Osteoblast (primary cell): ENCODE measurements around the gene NGFR. TPM values are rescaled to one million over a fixed set of nuclear protein-coding genes. Genes with fewer than 3 reads are reported as not detected.

Source experiments
- DNase-seq: peaks from one replicate; pipeline ENCODE4 v3.0.0; 2011; ENCODE audit warnings: low spot score, mixed read lengths; ENCODE audit not compliant: insufficient read length; ENCODE audit errors: missing footprints
- H2AFZ ChIP-seq: 2 replicates; pipeline ENCODE4 v1.6.0; 2011; ENCODE audit warnings: mild to moderate bottlenecking, low read length
- H3K27ac ChIP-seq: 2 replicates; pipeline ENCODE4 v1.5.1; 2011; ENCODE audit warnings: mild to moderate bottlenecking, low read depth, low read length, moderate library complexity
- H3K27me3 ChIP-seq: 2 replicates; pipeline ENCODE4 v1.6.0; 2012; ENCODE audit warnings: mild to moderate bottlenecking, control low read depth, inconsistent platforms, low read length, moderate library complexity; ENCODE audit not compliant: insufficient read depth
- H3K36me3 ChIP-seq: 2 replicates; pipeline ENCODE4 v1.5.1; 2011; ENCODE audit warnings: mild to moderate bottlenecking, low read length, control low read depth, moderate library complexity; ENCODE audit not compliant: insufficient read depth
- H3K4me1 ChIP-seq: 2 replicates; pipeline ENCODE4 v1.5.1; 2011; ENCODE audit warnings: mild to moderate bottlenecking, low read length, control low read depth, moderate library complexity; ENCODE audit not compliant: insufficient read depth
- H3K4me2 ChIP-seq: 2 replicates; pipeline ENCODE4 v1.6.0; 2011; ENCODE audit warnings: mild to moderate bottlenecking, low read length; ENCODE audit not compliant: insufficient read depth
- H3K4me3 ChIP-seq: fragments of 200-600 bp; sonication (generic); 3 replicates; pipeline ENCODE4 v1.5.1; 2012; ENCODE audit warnings: mild to moderate bottlenecking, low read length, inconsistent platforms; ENCODE audit not compliant: insufficient read depth
- H3K79me2 ChIP-seq: 2 replicates; pipeline ENCODE4 v1.6.0; 2012; ENCODE audit warnings: mild to moderate bottlenecking, low read length, control low read depth, inconsistent platforms; ENCODE audit not compliant: insufficient read depth
- H3K9me3 ChIP-seq: 2 replicates; pipeline ENCODE4 v1.5.1; 2011; ENCODE audit warnings: low read depth, low read length, control low read depth
- H4K20me1 ChIP-seq: 2 replicates; pipeline ENCODE4 v1.6.0; 2012; ENCODE audit warnings: mild to moderate bottlenecking, low read length, control low read depth; ENCODE audit not compliant: insufficient read depth
- total RNA-seq: library from RNA; depleted of rRNA; stranded (reverse); fragments of >200 nt; gene quantifications from 2 replicates; pipeline ENCODE4 v1.2.3, GENCODE V29; 2012
- TF ChIP-seq, protein P1 (sequence below): IDR thresholded peaks from 2 replicates; pipeline ENCODE4 v1.5.1; 2011; ENCODE audit warnings: mild to moderate bottlenecking, low read depth, low read length, moderate library complexity; ENCODE audit errors: extremely low read depth

Gene NGFR
- total RNA-seq, 1 donor, result under 0.01 TPM

DNA sequence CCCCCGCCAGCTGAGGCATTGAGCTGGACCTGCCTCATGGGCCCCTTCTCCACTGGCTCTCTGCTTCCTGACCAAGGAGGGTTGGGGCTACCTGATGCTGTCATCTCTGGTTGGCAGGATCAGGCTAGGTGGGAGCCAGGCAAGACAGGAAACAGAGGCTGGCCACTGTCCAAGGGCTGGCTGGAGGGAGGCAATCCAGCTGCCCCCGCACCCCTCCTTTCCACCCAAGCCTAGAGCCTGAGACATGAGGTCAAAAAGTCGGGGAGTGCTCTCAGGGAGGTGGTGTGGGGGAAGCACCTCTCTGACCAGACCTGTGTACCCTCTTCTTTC is 14.5 kb downstream of the NGFR start:
- Histone ChIP-seq H3K79me2 (no peaks in the 10 kb centered on the region), H3K4me3 (no peak overlapping the region), H4K20me1 (no peaks in the 10 kb centered on the region), H3K27ac (no peak overlapping the region), H3K36me3 (no peaks in the 10 kb centered on the region), H3K4me2 (no peak overlapping the region), H3K4me1 (peaks cover 7% of the 10 kb centered on the region), H3K27me3 (peaks cover 15% of the 10 kb centered on the region), H2AFZ (no peak overlapping the region), H3K9me3 (no peaks in the 10 kb centered on the region)
- TF ChIP-seq, protein P1, sequence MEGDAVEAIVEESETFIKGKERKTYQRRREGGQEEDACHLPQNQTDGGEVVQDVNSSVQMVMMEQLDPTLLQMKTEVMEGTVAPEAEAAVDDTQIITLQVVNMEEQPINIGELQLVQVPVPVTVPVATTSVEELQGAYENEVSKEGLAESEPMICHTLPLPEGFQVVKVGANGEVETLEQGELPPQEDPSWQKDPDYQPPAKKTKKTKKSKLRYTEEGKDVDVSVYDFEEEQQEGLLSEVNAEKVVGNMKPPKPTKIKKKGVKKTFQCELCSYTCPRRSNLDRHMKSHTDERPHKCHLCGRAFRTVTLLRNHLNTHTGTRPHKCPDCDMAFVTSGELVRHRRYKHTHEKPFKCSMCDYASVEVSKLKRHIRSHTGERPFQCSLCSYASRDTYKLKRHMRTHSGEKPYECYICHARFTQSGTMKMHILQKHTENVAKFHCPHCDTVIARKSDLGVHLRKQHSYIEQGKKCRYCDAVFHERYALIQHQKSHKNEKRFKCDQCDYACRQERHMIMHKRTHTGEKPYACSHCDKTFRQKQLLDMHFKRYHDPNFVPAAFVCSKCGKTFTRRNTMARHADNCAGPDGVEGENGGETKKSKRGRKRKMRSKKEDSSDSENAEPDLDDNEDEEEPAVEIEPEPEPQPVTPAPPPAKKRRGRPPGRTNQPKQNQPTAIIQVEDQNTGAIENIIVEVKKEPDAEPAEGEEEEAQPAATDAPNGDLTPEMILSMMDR, result no peak
- DNase-seq, result no peak

DNA sequence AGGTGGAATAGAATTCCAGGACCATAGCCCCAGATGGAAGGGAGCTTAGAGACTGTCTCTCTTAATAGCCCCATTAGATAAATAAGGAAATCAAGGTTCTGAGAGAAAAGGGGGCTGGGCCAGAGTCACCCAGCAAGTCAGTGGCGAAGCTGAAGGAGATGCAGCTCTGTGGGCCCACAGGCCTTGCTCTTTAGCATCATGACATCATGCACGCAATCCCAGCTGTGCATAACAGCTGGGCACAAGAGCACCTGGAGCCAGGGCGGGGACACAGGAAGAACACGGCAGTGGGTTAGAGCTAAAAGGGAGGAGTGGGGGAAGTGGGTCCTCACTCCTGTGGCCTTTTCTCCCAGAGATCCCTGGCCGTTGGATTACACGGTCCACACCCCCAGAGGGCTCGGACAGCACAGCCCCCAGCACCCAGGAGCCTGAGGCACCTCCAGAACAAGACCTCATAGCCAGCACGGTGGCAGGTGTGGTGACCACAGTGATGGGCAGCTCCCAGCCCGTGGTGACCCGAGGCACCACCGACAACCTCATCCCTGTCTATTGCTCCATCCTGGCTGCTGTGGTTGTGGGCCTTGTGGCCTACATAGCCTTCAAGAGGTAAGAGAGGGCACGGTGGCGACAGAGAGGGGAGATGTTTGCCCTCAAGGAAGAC is 15.1 kb downstream of the NGFR start:
- Histone ChIP-seq H3K4me3 (no peak overlapping the region), H3K4me2 (no peak overlapping the region), H3K36me3 (no peaks in the 10 kb centered on the region), H4K20me1 (no peaks in the 10 kb centered on the region), H3K9me3 (no peaks in the 10 kb centered on the region), H2AFZ (no peak overlapping the region), H3K79me2 (no peaks in the 10 kb centered on the region), H3K27ac (no peak overlapping the region), H3K27me3 (peaks cover 15% of the 10 kb centered on the region), H3K4me1 (peaks cover 14% of the 10 kb centered on the region)
- TF ChIP-seq, protein P1, result no peak
- DNase-seq, result peak; percentile 66

DNA sequence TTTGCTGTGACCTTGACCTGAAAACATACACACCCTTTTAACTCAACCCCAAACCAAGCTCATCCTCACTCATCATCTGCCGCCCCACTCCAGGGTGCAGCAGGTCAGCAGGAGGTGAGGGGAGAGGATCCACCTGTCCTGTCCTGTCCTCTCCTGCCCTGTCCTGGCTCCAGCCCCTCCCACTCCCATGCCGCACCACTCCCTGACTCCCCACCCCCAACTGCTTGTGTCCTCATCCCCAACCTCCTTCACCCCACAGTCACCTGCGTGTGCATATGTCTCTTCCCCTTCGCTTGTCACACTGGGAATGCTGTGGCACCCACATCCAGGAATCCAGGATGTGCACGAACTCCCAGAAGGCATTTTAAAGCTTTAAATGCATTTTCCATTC is 15.6 kb downstream of the NGFR start:
- no peak overlapping the region for H2AFZ ChIP-seq
- DNase-seq, result no peak
- TF ChIP-seq, protein P1, result no peak
- no peaks in the 10 kb centered on the region for H3K36me3 ChIP-seq
- no peak overlapping the region for H3K4me2 ChIP-seq
- no peaks in the 10 kb centered on the region for H3K79me2 ChIP-seq
- H3K4me3 ChIP-seq, result no peak overlapping the region
- H3K9me3 ChIP-seq, result no peaks in the 10 kb centered on the region
- no peaks in the 10 kb centered on the region for H4K20me1 ChIP-seq
- H3K4me1 ChIP-seq, result peaks cover 18% of the 10 kb centered on the region
- no peak overlapping the region for H3K27ac ChIP-seq
- peaks cover 15% of the 10 kb centered on the region for H3K27me3 ChIP-seq

DNA sequence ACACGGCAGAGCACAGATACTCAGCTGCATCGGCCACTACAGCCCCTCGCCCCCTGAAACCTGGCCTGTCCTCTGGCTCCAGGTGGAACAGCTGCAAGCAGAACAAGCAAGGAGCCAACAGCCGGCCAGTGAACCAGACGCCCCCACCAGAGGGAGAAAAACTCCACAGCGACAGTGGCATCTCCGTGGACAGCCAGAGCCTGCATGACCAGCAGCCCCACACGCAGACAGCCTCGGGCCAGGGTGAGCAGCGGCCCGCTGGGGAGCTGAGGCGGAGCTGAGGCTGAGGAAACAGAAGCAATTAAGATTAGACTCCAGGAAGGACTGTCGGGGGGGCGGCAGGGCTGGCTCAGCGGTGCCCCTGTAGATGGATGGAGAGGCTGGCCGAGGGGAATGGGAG is 16.7 kb downstream of the NGFR start:
- DNase-seq, result no peak
- no peaks in the 10 kb centered on the region for H4K20me1 ChIP-seq
- H3K4me3 ChIP-seq, result no peak overlapping the region
- H3K4me1 ChIP-seq, result peaks cover 24% of the 10 kb centered on the region
- TF ChIP-seq, protein P1, result no peak
- no peak overlapping the region for H3K4me2 ChIP-seq
- H3K79me2 ChIP-seq, result no peaks in the 10 kb centered on the region
- peaks cover 15% of the 10 kb centered on the region for H3K27me3 ChIP-seq
- no peak overlapping the region for H2AFZ ChIP-seq
- H3K27ac ChIP-seq, result no peak overlapping the region
- H3K9me3 ChIP-seq, result no peaks in the 10 kb centered on the region
- H3K36me3 ChIP-seq, result no peaks in the 10 kb centered on the region
